SK-N-SH treated with all-trans-retinoic acid at 6 μM for 48 hours (cell line): ENCODE results near the gene NDRG4.

Source experiments
- ATAC-seq: fragments of 200-7000 bp; cut with Tn5 transposase; 3 replicates; pipeline ENCODE4 v1.9.1; 2020; ENCODE audit warnings: mild to moderate bottlenecking, moderate library complexity
- ARNTL ChIP-seq: fragments of 450-650 bp; formaldehyde crosslinking; IDR thresholded peaks from 2 replicates; pipeline ENCODE4 v1.5.0; 2020; ENCODE audit warnings: low read depth, mild to moderate bottlenecking, moderate library complexity, borderline replicate concordance
- BACH2 ChIP-seq: fragments of 250-450 bp; sonication (Bioruptor Pico); IDR thresholded peaks from 2 replicates; pipeline ENCODE4 v1.9.0; 2021; ENCODE audit warnings: mild to moderate bottlenecking, borderline replicate concordance
- CREB5 ChIP-seq: fragments of 250-450 bp; sonication (Bioruptor Pico); IDR thresholded peaks from 2 replicates; pipeline ENCODE4 v1.5.1; 2020; ENCODE audit warnings: low read depth, mild to moderate bottlenecking, moderate library complexity
- ESRRG ChIP-seq: fragments of 250-450 bp; sonication (Bioruptor Pico); IDR thresholded peaks from 2 replicates; pipeline ENCODE4 v1.6.1; 2021; ENCODE audit warnings: mild to moderate bottlenecking
- OSR1 ChIP-seq: fragments of 250-450 bp; sonication (Bioruptor Pico); IDR thresholded peaks from 2 replicates; pipeline ENCODE4 v1.8.0; 2022; ENCODE audit warnings: moderate library complexity, mild to moderate bottlenecking, inconsistent platforms
- PATZ1 ChIP-seq: fragments of 250-450 bp; sonication (Bioruptor Pico); IDR thresholded peaks from 2 replicates; pipeline ENCODE4 v1.8.0; 2020; ENCODE audit warnings: mild to moderate bottlenecking, moderate library complexity, borderline replicate concordance
- POU6F1 ChIP-seq: fragments of 250-450 bp; sonication (Bioruptor Pico); IDR thresholded peaks from 2 replicates; pipeline ENCODE4 v1.8.0; 2021; ENCODE audit warnings: low read depth, mild to moderate bottlenecking, moderate library complexity, borderline replicate concordance
- PPARA ChIP-seq: fragments of 250-450 bp; sonication (Bioruptor Pico); IDR thresholded peaks from 2 replicates; pipeline ENCODE4 v1.5.0; 2020; ENCODE audit warnings: mild to moderate bottlenecking, borderline replicate concordance
- RARB ChIP-seq: fragments of 250-450 bp; sonication (Bioruptor Pico); IDR thresholded peaks from 2 replicates; pipeline ENCODE4 v1.8.0; 2021; ENCODE audit warnings: mild to moderate bottlenecking, moderate library complexity
- SNAI2 ChIP-seq: fragments of 250-450 bp; sonication (Bioruptor Pico); IDR thresholded peaks from 2 replicates; pipeline ENCODE4 v1.5.0; 2020; ENCODE audit warnings: mild to moderate bottlenecking, moderate library complexity
- TCF4 ChIP-seq: fragments of 250-450 bp; sonication (Bioruptor Pico); IDR thresholded peaks from 2 replicates; pipeline ENCODE4 v1.8.0; 2021; ENCODE audit warnings: mild to moderate bottlenecking, moderate library complexity, borderline replicate concordance
- TOX ChIP-seq: fragments of 250-450 bp; sonication (Bioruptor Pico); IDR thresholded peaks from 2 replicates; pipeline ENCODE4 v1.8.0; 2021; ENCODE audit warnings: mild to moderate bottlenecking, moderate library complexity, borderline replicate concordance
- TSHZ2 ChIP-seq: fragments of 250-450 bp; sonication (Bioruptor Pico); IDR thresholded peaks from 2 replicates; pipeline ENCODE4 v1.5.0; 2020; ENCODE audit warnings: mild to moderate bottlenecking, moderate library complexity
- ZC3H10 ChIP-seq: fragments of 250-450 bp; sonication (Bioruptor Pico); IDR thresholded peaks from 2 replicates; pipeline ENCODE4 v1.5.1; 2021; ENCODE audit warnings: mild to moderate bottlenecking, moderate library complexity
- ZFP3 ChIP-seq: fragments of 250-450 bp; sonication (Bioruptor Pico); IDR thresholded peaks from 2 replicates; pipeline ENCODE4 v1.5.0; 2020; ENCODE audit warnings: mild to moderate bottlenecking, moderate library complexity
- ZNF70 ChIP-seq: fragments of 450-650 bp; formaldehyde crosslinking; IDR thresholded peaks from 2 replicates; pipeline ENCODE4 v1.5.0; 2020; ENCODE audit warnings: mild to moderate bottlenecking, moderate library complexity
- ZNF8 ChIP-seq: fragments of 450-650 bp; formaldehyde crosslinking; IDR thresholded peaks from 2 replicates; pipeline ENCODE4 v1.5.0; 2020; ENCODE audit warnings: mild to moderate bottlenecking, moderate library complexity

NDRG4 gene

GRCh38 chr16:58499615-58500351, at the start of gene NDRG4:
Gene NDRG4, plus strand, starts transcription at chr16:58500143. Its CDS starts 106 bp downstream, at chr16:58500249.
- ATAC-seq, result peak; percentile 91
- TF ChIP-seq TSHZ2, result 0 out of 2 replicates have a peak, but pooled peaks have one; percentile 17
- TF ChIP-seq TOX, result no peak
- TF ChIP-seq SNAI2 (CRISPR knock-in tag), result no peak
- TF ChIP-seq RARB (CRISPR knock-in tag), result no peak
- TF ChIP-seq ZC3H10 (CRISPR knock-in tag), result no peak
- TF ChIP-seq ARNTL (CRISPR knock-in tag), result no peak
- TF ChIP-seq CREB5 (CRISPR knock-in tag), result no peak

GRCh38 chr16:58450590-58450989, 49.4 kb upstream of the NDRG4 start:
- no peak for ATAC-seq
- no peak for TF ChIP-seq BACH2 (CRISPR knock-in tag)
- no peak for TF ChIP-seq ZNF70 (CRISPR knock-in tag)
- TF ChIP-seq ZFP3, result no peak
- TF ChIP-seq RARB (CRISPR knock-in tag), result no peak
- no peak for TF ChIP-seq ZNF8
- no peak for TF ChIP-seq PPARA
- TF ChIP-seq OSR1, result no peak
- no peak for TF ChIP-seq ESRRG (CRISPR knock-in tag)
- no peak for TF ChIP-seq SNAI2 (CRISPR knock-in tag)
- TF ChIP-seq ARNTL (CRISPR knock-in tag), result no peak
- no peak for TF ChIP-seq POU6F1 (CRISPR knock-in tag)
- TF ChIP-seq PATZ1 (CRISPR knock-in tag), result no peak
- TF ChIP-seq TSHZ2, result no peak
- no peak for TF ChIP-seq ZC3H10 (CRISPR knock-in tag)
- TF ChIP-seq CREB5 (CRISPR knock-in tag), result no peak
- no peak for TF ChIP-seq TOX
- TF ChIP-seq TCF4 (CRISPR knock-in tag), result no peak
